GM12878 (cell line): Measurements from ENCODE around the gene FOXK1. TPM values are rescaled to one million over a fixed set of nuclear protein-coding genes. Genes with fewer than 3 reads are reported as not detected.

Experiments
- ATAC-seq: fragments of 200-7000 bp; cut with Tn5 transposase; 3 replicates; pipeline ENCODE4 v1.9.1; 2020; ENCODE audit warnings: mild to moderate bottlenecking, moderate library complexity
- BruUV-seq: library from RNA; stranded (reverse); fragments of 400-500 nt; replicated peaks from 2 replicates; lab custom pipeline; 2021; lab: Mats Ljungman, UMichigan
- CTCF ChIA-PET: fragments of 300-600 bp; sonication (Branson Sonifier 250); formaldehyde crosslinking; extraction: SDS; loops from one replicate; lab custom pipeline; 2021; ENCODE audit warnings: inconsistent platforms; lab: Yijun Ruan, JAX
- POLR2A ChIA-PET: fragments of 350-600 bp; formaldehyde crosslinking; extraction: SDS; loops from one replicate; lab custom pipeline; 2021; ENCODE audit warnings: inconsistent platforms; lab: Charles Lee
- RAD21 ChIA-PET: fragments of 300-600 bp; sonication (Branson Sonifier 250); formaldehyde crosslinking; loops from one replicate; lab custom pipeline; 2023; ENCODE audit warnings: antibody characterized with exemption; ENCODE audit not compliant: unreplicated experiment; lab: Charles Lee
- SMC1A ChIA-PET: fragments of 300-600 bp; sonication (Branson Sonifier 250); formaldehyde crosslinking; loops from one replicate; lab custom pipeline; 2023; ENCODE audit not compliant: unreplicated experiment, uncharacterized antibody; lab: Charles Lee
- DNase-seq: peaks from one replicate; pipeline ENCODE4 v3.0.0-alpha.2; 2011; ENCODE audit warnings: low read depth, low spot score
- FAIRE-seq: peaks from 3 replicates; lab custom pipeline; 2011; peaks lifted over from hg19 to GRCh38; lab: Jason Lieb, UNC
- H2AFZ ChIP-seq: 2 replicates; pipeline ENCODE4 v1.6.0; 2011; ENCODE audit warnings: low read depth, low read length, control low read depth; ENCODE audit not compliant: control insufficient read depth
- H3K27ac ChIP-seq: 2 replicates; pipeline ENCODE4 v1.5.1; 2011; ENCODE audit warnings: control low read depth; ENCODE audit not compliant: control insufficient read depth, insufficient read depth
- H3K27me3 ChIP-seq, 2 experiments: replicated peaks in 1 of 2; 2 replicates each; pipeline versions ENCODE4 v1.6.0 to v1.6.1; 2011; ENCODE audit warnings: low read length in 1 of 2; ENCODE audit not compliant: control insufficient read depth in 2 of 2, insufficient read depth in 2 of 2
- H3K36me3 ChIP-seq, 2 experiments: 2 replicates each; pipeline ENCODE4 v1.5.1; 2011; ENCODE audit warnings: low read length in 1 of 2; ENCODE audit not compliant: control insufficient read depth in 2 of 2, insufficient read depth in 2 of 2
- H3K4me1 ChIP-seq: 2 replicates; pipeline ENCODE4 v1.6.1; 2011; ENCODE audit warnings: mild to moderate bottlenecking, low read length, moderate library complexity, mixed read lengths; ENCODE audit not compliant: control insufficient read depth, insufficient read depth
- H3K4me2 ChIP-seq: 2 replicates; pipeline ENCODE4 v1.6.0; 2011; ENCODE audit warnings: control low read depth; ENCODE audit not compliant: control insufficient read depth, insufficient read depth
- H3K4me3 ChIP-seq: fragments of 200-600 bp; sonication (generic); 2 replicates; pipeline ENCODE4 v1.5.1; 2016
- H3K79me2 ChIP-seq: 2 replicates; pipeline ENCODE4 v1.6.0; 2011; ENCODE audit warnings: low read length; ENCODE audit not compliant: control insufficient read depth, insufficient read depth
- H3K9ac ChIP-seq: 2 replicates; pipeline ENCODE4 v1.8.0; 2011; ENCODE audit warnings: low read length, control low read depth, mixed read lengths; ENCODE audit not compliant: control insufficient read depth, insufficient read depth
- H3K9me3 ChIP-seq: replicated peaks from 3 replicates; pipeline ENCODE4 v1.5.1; 2011; ENCODE audit warnings: mild to moderate bottlenecking, low read length; ENCODE audit not compliant: control insufficient read depth, insufficient read depth
- H4K20me1 ChIP-seq: 2 replicates; pipeline ENCODE4 v1.6.0; 2011; ENCODE audit not compliant: control insufficient read depth, insufficient read depth
- EGR1 ChIP-seq, 2 experiments: IDR thresholded peaks; 1 replicate in 1 of 2; 2 replicates in 1 of 2; pipeline ENCODE4 v1.6.1; 2011 to 2012; ENCODE audit warnings: low read depth in 2 of 2, low read length in 2 of 2, borderline replicate concordance in 1 of 2, mild to moderate bottlenecking in 1 of 2, moderate library complexity in 1 of 2
- KDM1A ChIP-seq: fragments of 200-600 bp; sonication (generic); IDR thresholded peaks from 2 replicates; pipeline ENCODE4 v1.6.1; 2016; ENCODE audit warnings: borderline replicate concordance
- LARP7 ChIP-seq: fragments of 450-650 bp; IDR thresholded peaks from 2 replicates; pipeline ENCODE4 v1.6.1; 2017; ENCODE audit warnings: mild to moderate bottlenecking
- POLR2AphosphoS5 ChIP-seq: IDR thresholded peaks from 2 replicates; pipeline ENCODE4 v1.6.1; 2011; ENCODE audit warnings: mild to moderate bottlenecking, low read length, inconsistent platforms
- RB1 ChIP-seq: fragments of 450-650 bp; formaldehyde crosslinking; IDR thresholded peaks from 2 replicates; pipeline ENCODE4 v1.6.1; 2017; ENCODE audit warnings: mild to moderate bottlenecking, borderline replicate concordance
- SMC3 ChIP-seq: IDR thresholded peaks from 2 replicates; pipeline ENCODE4 v1.6.1; 2011; ENCODE audit warnings: low read length, improper control_type of control experiment, borderline replicate concordance
- TAF1 ChIP-seq: IDR thresholded peaks from 2 replicates; pipeline ENCODE4 v1.6.1; 2011; ENCODE audit warnings: mild to moderate bottlenecking, low read depth, low read length, borderline replicate concordance
- ZNF274 ChIP-seq: IDR thresholded peaks from one replicate; pipeline ENCODE4 v1.8.0; 2011; ENCODE audit not compliant: insufficient read length, insufficient read depth
- ZNF384 ChIP-seq: IDR thresholded peaks from 2 replicates; pipeline ENCODE4 v1.6.1; 2012; ENCODE audit warnings: low read depth, mild to moderate bottlenecking, low read length, improper control_type of control experiment, borderline replicate concordance
- WGBS: methylation state at CpG from one replicate; pipeline ENCODE4 v1.1.6; 2016; ENCODE audit warnings: low lambda C conversion rate; ENCODE audit not compliant: insufficient replicate concordance, insufficient coverage; ENCODE audit errors: missing lambda C conversion rate; 5-methylcytosine and 5-hydroxymethylcytosine counted together
- in situ Hi-C: fragments of 300-500 bp; cut with MboI; formaldehyde crosslinking; loops from 9 replicates; pipeline ENCODE4 v1.14.3; 2018; ENCODE audit warnings: mixed read lengths
- intact Hi-C: fragments of 100-400 bp; cut with micrococcal nuclease; formaldehyde crosslinking; loops from one replicate; pipeline ENCODE4 v1.14.2; 2022; ENCODE audit not compliant: unreplicated experiment
- polyA plus RNA-seq, 11 experiments: library from polyadenylated mRNA; depleted of rRNA in 4 of 11; unstranded in 6 of 11; stranded (reverse) in 5 of 11; fragments of >200 nt; fragmentation: Nextera tagmentation in 4 of 11; fragmentation: Illumina TruSeq in 1 of 11; extraction: Ambion mirVana in 4 of 11; extraction: Trizol in 1 of 11; gene quantifications; 1 replicate in 1 of 11; 2 replicates in 10 of 11; pipeline versions ENCODE4 v1.2.1 to v1.2.3, GENCODE V29; 2011 to 2016; ENCODE audit warnings: inconsistent platforms in 2 of 11, missing spikeins in 2 of 11, low read depth in 1 of 11
- total RNA-seq, 4 experiments: library from RNA; depleted of rRNA in 3 of 4; stranded (reverse); fragments of >200 nt in 3 of 4; fragmentation: Illumina TruSeq in 1 of 4; extraction: Trizol in 1 of 4; gene quantifications; 2 replicates each; pipeline versions ENCODE4 v1.2.1 to v1.2.3, GENCODE V29; 2013 to 2021
- TF ChIP-seq, protein P1 (sequence below): fragments of 450-650 bp; IDR thresholded peaks from 2 replicates; pipeline ENCODE4 v1.6.1; 2018; ENCODE audit warnings: mild to moderate bottlenecking, low read depth, moderate library complexity; ENCODE audit not compliant: partially characterized antibody
- TF ChIP-seq, protein P2 (sequence below): fragments of 450-650 bp; formaldehyde crosslinking; IDR thresholded peaks from 2 replicates; pipeline ENCODE4 v1.4.0; 2020; ENCODE audit warnings: mild to moderate bottlenecking, moderate library complexity

FOXK1 gene
- total and polyA plus RNA-seq, 10 of the 15 experiments (the other 5 are each of a cell fraction or from before 2014, with no cell fraction given), result 0.24 to 31.8 (median 4.5) TPM

DNA sequence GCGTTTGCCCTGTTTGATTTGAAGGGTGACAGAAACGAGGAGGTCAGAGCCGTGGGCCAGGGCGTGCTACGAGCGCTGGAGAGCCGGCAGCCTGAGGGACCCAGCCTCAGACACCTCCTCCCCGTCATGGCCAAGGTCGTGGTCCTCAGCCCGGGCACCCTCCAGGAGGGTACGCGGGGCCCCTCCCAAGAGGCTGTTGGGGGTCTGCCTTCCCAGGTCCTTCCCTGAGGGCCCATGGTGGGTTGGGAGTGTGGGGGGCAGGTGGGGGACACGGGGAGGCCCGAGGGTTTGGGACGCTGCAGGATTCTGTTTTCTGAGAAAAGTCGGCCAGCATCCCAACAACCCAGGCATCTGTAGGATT is 101.2 kb downstream of the FOXK1 start:
- RAD21 ChIA-PET, result no interaction called here
- no peak overlapping the region for H3K27ac ChIP-seq
- no peaks in the 10 kb centered on the region for H3K9me3 ChIP-seq
- H3K9ac ChIP-seq, result no peak overlapping the region
- POLR2A ChIA-PET, result no interaction called here
- in situ Hi-C loops, result no loop called here
- no peak overlapping the region for H2AFZ ChIP-seq
- no peaks in the 10 kb centered on the region for H3K4me1 ChIP-seq
- FAIRE-seq, result no peak
- BruUV-seq, result no TSS peak
- 87% methylated on average over 15 of the region's 16 CpGs for WGBS
- SMC1A ChIA-PET, result no interaction called here
- no peaks in the 10 kb centered on the region for H4K20me1 ChIP-seq
- CTCF ChIA-PET, result no interaction called here
- H3K27me3 ChIP-seq, result no peaks in the 10 kb centered on the region
- peaks cover 2% of the 10 kb centered on the region for H3K79me2 ChIP-seq
- no peak overlapping the region for H3K4me2 ChIP-seq
- intact Hi-C loops, result no loop called here
- TF ChIP-seq ZNF274, result no peak
- DNase-seq, result no peak
- no peak for ATAC-seq
- no peak overlapping the region for H3K4me3 ChIP-seq
- H3K36me3 ChIP-seq, result peaks cover 11 to 26% of the 10 kb centered on the region in 2 experiments

DNA sequence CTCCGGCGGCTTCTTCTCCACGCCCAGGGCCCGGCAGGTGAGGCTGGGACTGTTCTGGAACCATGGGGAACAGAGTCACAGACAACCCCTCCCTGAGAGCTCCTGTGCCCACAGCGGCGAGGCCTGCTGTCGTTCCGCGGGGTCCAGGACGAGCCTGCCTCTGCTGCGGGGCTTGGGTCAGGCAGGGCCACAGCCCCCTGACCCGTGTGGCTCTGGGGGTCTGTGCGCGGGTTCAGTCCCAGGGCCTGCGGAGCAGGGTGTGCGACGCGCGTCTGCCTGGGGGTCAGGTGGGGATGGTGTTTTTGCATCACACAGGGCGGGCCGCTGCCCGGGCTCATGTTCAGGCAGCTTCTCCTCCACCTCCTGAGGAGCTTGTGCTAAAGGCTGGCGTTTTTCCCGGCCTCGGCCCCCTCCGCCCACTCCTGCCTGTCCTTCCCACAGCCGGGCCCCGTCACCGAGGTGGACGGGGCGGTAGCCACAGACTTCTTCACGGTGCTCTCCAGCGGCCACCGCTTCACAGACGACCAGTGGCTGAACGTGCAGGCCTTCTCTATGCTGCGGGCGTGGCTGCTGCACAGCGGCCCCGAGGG is 101.8 kb downstream of the FOXK1 start:
- H3K4me1 ChIP-seq, result no peaks in the 10 kb centered on the region
- H3K9ac ChIP-seq, result no peak overlapping the region
- POLR2A ChIA-PET, result no interaction called here
- in situ Hi-C loops, result no loop called here
- no peak overlapping the region for H2AFZ ChIP-seq
- BruUV-seq, result no TSS peak
- H3K79me2 ChIP-seq, result no peaks in the 10 kb centered on the region
- H3K27me3 ChIP-seq, result no peaks in the 10 kb centered on the region
- intact Hi-C loops, result no loop called here
- H4K20me1 ChIP-seq, result no peaks in the 10 kb centered on the region
- no peak for FAIRE-seq
- no peaks in the 10 kb centered on the region for H3K9me3 ChIP-seq
- WGBS, result 97% methylated on average over 40 of the region's 40 CpGs
- H3K4me2 ChIP-seq, result no peak overlapping the region
- H3K27ac ChIP-seq, result no peak overlapping the region
- no peak for ATAC-seq
- SMC1A ChIA-PET, result no interaction called here
- no peak for DNase-seq
- no peak overlapping the region for H3K4me3 ChIP-seq
- RAD21 ChIA-PET, result no interaction called here
- peaks cover 11 to 29% of the 10 kb centered on the region in 2 experiments for H3K36me3 ChIP-seq
- CTCF ChIA-PET, result no interaction called here
- TF ChIP-seq, protein P1, sequence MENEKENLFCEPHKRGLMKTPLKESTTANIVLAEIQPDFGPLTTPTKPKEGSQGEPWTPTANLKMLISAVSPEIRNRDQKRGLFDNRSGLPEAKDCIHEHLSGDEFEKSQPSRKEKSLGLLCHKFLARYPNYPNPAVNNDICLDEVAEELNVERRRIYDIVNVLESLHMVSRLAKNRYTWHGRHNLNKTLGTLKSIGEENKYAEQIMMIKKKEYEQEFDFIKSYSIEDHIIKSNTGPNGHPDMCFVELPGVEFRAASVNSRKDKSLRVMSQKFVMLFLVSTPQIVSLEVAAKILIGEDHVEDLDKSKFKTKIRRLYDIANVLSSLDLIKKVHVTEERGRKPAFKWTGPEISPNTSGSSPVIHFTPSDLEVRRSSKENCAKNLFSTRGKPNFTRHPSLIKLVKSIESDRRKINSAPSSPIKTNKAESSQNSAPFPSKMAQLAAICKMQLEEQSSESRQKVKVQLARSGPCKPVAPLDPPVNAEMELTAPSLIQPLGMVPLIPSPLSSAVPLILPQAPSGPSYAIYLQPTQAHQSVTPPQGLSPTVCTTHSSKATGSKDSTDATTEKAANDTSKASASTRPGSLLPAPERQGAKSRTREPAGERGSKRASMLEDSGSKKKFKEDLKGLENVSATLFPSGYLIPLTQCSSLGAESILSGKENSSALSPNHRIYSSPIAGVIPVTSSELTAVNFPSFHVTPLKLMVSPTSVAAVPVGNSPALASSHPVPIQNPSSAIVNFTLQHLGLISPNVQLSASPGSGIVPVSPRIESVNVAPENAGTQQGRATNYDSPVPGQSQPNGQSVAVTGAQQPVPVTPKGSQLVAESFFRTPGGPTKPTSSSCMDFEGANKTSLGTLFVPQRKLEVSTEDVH, result no peak
- TF ChIP-seq, protein P2, sequence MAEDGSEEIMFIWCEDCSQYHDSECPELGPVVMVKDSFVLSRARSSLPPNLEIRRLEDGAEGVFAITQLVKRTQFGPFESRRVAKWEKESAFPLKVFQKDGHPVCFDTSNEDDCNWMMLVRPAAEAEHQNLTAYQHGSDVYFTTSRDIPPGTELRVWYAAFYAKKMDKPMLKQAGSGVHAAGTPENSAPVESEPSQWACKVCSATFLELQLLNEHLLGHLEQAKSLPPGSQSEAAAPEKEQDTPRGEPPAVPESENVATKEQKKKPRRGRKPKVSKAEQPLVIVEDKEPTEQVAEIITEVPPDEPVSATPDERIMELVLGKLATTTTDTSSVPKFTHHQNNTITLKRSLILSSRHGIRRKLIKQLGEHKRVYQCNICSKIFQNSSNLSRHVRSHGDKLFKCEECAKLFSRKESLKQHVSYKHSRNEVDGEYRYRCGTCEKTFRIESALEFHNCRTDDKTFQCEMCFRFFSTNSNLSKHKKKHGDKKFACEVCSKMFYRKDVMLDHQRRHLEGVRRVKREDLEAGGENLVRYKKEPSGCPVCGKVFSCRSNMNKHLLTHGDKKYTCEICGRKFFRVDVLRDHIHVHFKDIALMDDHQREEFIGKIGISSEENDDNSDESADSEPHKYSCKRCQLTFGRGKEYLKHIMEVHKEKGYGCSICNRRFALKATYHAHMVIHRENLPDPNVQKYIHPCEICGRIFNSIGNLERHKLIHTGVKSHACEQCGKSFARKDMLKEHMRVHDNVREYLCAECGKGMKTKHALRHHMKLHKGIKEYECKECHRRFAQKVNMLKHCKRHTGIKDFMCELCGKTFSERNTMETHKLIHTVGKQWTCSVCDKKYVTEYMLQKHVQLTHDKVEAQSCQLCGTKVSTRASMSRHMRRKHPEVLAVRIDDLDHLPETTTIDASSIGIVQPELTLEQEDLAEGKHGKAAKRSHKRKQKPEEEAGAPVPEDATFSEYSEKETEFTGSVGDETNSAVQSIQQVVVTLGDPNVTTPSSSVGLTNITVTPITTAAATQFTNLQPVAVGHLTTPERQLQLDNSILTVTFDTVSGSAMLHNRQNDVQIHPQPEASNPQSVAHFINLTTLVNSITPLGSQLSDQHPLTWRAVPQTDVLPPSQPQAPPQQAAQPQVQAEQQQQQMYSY (CRISPR knock-in tag), result no peak
- TF ChIP-seq ZNF384 (no peak), POLR2AphosphoS5 (no peak), EGR1 (IDR thresholded peaks at IDR 0.05; ENCODE audit: borderline replicate concordance in 1 of 2, low read depth in 2 of 2, low read length in 2 of 2) (no peak), SMC3 (no peak), KDM1A (no peak), RB1 (no peak), TAF1 (no peak), LARP7 (no peak)
